ENCODE data around the gene NCSTN.
A peak's percentile ranks its signal among the peaks of the same experiment; 100 is the strongest.

Gene NCSTN

DNA sequence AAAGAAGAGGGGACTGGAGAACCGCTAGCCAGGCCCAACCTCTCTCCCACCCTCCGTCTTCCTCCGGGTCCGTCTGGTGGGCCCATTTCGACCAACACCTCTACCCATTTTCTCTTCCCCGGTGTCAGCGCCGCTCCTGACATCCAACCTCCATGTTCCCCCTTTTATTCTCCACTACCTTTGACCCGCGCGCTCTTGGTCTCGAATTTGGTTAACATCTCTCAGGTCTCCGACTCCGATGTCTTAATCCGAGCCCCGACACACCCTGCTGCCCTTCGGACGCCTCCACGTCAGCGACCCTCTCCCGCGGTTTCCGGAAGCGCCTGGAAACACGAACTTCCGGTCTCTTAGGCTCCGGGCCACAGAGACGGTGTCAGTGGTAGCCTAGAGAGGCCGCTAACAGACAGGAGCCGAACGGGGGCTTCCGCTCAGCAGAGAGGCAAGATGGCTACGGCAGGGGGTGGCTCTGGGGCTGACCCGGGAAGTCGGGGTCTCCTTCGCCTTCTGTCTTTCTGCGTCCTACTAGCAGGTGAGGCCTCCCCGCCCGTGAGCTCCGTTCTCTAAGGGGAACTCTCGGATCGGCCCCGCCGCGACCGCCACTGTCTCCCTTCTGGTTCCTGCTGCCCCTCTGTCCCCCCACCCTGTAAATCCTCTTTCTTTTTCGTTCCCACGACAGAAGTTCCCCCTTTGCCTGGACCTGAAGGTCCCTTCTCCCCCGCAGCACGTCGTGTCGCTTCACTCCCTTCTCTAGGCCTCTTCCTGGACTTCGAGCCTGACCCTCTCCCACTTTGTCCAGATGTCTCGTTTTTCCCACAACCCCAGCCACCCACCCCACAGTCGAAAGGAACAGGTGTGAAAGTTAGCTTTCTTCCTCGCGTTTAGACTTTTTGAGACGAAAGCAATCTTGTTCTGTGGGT, at the start of gene NCSTN, which contains the start of gene COPA:
Gene NCSTN (plus strand): TSS at position 431 of the 917 bp plus-strand sequence. CDS start 14 bp downstream, at position 445.
Gene COPA (minus strand): TSS at position 298 of the 917 bp plus-strand sequence. CDS start 80 bp downstream, at position 218.
- DNase-seq = peak; percentile 99

DNA sequence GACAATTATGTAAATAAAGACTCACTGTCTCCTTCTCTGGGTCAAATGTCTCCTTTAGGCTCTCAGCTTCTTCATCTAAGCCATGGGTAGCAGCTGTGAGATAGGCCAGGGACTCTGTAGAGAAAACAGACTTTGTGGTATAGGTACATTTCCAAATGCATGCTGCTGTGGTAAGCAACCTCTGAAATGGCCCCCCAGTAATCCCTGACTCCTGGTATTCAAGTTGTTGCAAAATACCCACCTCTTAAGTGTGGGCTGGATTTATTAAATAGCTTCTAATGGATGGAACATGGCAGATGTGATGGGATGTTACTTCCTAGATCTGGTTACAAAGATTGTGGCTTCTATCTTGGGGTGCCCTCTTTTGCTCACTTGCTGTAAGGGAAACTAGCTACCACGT, 47.1 kb upstream of the NCSTN start:
- no peak for DNase-seq

DNA sequence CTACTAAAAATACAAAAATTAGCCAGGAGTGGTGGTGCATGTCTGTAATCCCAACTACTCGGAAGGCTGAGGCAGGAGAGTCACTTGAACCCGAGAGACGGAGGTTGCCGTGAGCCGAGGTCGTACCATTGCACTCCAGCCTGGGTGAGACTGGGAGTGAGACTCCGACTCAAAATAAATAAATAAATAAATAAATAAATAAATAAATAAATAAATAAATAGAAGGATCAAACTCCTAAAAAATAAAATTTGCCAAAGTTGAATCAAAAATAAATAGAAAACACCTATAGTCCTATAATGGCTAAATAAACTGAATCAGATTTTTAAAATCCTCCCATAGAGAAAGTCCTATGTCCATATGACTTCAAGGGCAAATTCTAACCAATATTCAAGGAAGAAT, 43.0 kb upstream of the NCSTN start:
- DNase-seq = no peak

DNA sequence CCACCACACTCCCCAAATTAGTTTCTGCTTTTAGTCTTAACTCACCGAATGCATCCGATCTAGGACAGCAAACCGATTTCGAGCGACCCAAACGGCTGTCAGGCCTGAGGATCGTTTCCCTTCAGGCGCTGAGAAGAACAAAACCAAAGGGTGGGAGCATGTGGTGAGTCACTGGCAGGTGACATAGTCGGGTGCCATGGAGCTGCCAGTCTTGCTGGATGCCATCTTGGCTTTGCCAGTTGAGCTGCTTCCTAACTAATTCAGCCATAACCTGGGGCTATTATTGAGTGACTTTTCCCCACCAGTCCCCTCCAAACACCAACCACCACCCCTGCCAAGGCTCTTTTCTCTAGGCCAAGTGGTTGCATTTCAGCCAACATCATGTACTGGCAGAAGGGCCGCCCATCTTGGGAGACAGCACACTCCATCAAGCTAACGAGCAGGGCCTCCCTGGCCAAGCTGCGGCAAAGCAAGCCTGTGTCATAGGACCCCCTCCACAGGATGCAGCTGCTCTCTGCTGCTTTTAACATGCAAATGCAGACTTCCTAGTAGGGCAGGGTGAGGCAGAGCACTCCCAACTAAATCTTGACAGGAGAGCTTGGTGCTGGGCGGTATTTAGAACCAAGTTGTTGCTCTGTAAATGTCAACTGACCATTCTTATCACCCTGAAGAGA, 35.9 kb upstream of the NCSTN start:
- DNase-seq = no peak

DNA sequence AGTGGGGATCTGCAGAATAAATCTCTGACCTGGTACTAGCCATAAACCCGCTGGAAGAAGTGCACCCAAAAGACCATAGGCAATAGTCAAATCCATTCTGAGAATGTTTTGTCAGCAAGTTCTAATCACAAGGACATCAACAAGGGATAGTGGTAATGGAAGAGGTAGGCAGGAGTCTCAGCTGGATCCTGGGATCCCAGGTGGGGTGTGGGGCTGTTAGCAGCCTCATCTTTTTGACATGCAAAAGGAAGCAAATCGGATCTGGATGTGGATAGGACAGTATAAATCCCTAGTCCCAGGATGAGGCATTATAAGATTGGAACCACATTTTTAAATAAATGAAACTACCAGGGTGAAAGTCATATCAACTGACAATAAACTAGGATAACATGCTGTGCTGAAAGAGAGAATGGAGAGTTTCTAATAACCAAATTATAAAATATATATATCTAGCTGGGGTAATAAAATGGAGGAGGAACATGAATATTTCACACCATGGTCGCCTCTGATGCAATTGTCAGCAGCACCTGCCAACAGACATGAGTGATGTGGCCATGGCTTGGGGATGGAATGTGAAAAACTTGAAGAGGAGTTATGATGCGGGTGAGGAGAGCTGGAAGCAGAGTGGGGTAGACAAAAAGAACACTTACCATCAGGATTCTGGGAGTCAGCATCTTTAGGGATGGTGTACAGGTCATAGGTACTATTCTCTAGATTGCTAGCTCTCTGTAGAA, 34.6 kb upstream of the NCSTN start:
- DNase-seq = no peak

DNA sequence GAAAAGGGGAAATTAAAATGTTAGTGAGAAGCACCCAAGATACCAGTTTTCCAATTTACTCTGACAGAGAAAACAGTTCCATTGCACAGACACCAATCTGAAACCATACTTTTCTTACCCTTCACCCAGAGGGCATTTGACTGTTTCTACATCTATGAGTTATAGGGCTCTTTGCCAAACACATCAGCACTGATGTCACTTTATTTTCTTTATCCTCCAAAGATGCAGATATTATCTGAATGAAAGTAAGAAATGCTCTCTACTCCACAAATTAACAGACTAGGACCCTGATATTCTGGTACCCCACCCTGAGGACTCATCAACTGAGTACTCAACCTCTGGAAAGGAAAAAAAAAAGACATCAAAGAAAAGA, 34.0 kb upstream of the NCSTN start:
- no peak for DNase-seq

DNA sequence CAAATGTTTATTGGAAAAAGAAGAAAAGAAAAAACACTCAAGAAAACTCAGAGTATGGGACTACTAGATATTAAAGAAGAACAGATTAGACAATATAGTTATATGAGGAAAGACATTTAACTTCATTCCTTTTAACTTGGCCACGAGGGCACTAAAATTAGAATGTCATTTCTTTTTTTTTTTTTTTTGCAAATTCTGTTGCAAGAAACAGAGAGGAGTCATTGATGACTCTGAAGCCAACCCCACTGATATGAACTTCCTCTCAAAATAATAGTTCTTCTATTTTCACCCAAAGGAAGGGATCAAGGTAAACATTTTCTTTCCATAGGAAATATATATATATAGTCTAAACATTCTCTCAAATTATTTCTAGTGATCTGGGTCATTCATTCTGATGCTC, 33.6 kb upstream of the NCSTN start:
- no peak for DNase-seq

DNA sequence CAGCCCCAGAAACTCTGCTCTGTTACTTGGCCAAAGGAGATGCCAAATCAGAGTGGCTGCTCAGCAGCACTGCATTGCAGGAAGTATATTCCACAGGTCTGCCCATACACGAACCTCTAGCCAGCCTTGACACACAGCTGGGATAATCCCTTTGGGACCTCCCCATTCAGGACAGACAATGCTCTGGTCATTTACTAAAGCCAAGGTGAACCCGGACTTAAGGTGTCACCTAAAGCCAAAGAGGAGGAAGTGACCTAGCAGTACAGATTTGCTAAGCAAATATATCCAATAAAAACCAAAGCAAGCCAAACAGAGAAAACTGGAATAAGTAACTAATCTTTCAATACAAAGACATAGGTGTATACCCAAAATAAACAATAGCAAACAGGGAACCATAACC, 27.8 kb upstream of the NCSTN start:
- no peak for DNase-seq

DNA sequence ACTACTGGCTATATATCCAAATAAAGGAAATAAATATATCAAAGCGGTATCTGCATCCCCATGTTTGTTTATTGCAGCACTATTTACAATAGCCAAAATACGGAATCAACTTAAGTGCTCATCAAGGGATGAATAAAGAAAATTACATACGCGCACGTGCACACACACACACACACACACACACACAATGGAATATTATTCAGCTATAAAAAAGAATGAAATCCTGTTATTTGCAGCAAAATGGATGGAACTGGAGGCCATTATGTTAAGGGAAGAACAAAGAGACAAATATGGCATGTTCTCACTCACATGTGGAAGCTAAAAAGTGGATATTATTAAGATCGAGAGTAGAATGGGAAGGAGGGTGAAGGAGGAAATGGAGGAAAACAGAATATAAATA, 20.4 kb upstream of the NCSTN start:
- no peak for DNase-seq

DNA sequence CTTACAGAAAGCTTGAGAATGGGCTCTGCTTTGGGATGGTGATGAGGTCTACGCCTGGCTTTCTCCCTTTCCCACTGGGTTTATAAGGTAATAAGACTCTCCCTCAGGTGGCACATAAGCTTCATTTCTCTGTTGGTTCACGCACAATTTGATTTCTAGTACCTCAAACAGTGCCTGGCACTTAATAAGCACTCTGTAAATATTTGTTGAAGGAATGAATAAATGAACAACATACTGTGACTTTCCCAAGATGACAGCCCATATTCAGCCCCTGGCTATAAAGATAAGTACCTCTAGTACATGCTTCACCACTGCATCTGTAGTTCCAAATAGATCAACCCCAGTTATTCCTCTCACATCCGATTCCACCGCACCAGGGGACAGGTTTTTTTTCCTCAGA, 17.9 kb upstream of the NCSTN start:
- DNase-seq = peak; percentile 98

DNA sequence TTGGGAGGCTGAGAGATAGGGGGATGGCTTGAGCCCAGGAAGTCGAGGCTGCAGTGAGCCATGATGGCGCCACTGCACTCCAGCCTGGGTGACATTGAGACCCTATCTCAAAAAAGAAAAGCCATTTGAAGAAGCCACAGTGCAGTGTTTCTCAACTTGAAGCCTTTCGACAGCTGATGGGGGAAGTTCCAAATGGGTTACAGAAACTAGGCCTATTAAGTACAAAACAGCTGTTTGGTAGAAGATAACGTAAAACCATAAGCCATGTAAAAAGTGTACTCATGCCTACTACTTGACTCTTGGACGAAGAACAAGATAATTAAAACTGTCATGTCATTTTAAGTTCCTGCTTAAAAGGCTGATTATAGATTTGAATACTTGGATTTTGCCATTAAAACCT, 16.8 kb upstream of the NCSTN start:
- no peak for DNase-seq

DNA sequence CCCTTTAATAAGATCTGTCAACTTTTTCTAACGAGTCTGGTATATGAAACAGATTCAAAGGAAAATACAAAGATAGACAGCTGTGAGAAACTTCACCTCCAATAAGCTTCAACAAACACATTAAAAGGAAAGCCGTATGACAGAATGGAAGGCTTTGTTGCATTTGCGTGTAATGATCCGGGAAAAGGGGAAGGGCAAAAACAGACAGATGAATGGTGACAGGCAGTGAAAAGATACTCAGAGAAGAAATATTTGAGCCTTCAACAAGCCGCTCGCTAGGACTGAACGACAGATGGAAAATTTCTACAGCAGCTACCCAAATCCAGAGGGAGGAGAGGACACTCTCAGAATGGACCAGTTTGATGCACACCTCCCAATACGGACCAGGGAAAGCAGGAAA, 15.0 kb upstream of the NCSTN start:
- DNase-seq = peak; percentile 90

DNA sequence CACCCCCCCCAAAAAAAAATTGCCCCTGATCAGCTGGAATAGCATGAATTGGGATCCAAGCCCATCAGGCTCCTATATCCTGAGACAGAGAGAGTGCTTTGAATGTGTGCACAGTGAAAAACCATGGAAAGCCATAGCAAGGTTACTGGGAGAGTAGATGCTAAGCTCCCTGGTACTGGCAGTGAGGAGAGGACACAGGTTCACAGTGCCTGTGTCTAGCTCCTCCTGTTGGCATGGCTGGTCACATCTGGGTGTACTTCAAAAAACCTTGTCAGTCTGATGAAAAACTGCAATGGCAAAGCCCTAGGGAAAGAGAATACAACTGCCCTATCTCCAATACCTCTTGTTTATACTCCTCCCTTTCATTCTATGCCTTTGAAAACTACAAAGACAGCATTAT, 13.1 kb upstream of the NCSTN start:
- peak; percentile 16 for DNase-seq

DNA sequence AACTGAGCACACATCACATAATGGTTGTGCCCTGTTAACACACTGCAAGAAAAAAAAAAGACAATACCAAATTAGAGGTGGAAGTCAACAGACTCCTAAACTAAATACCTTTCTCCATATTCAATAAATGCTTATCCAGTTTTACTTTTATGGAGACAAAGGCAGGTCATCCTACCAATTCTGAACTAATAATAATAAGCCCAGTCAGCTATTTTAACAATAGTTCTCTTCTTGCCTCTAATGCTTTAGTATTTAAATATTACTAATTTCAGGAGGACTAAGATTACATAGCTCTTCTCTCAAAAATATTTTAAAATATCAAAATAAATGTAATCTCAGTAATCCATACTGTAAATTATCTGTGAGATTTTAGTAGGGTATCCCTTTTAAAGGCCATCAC, 10.7 kb upstream of the NCSTN start:
- DNase-seq = no peak

DNA sequence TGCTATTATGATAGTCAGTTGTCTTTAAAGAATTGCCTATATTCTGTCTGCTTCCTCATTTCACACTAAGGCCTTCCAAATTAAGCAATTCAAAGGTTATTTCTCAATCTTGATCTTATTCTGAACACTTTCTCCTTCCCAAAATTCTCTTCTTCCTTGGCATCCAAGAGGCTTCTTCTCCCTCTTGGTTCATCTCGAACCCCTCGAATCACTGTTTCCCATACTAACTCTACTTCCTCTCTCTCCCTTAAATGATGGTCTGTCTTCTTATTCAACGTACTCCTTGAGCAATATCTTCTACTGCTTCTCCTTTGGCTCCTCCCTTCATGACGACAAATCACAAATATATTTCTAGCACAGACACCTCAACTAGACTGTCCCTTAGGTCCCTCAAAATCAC, 4.6 kb upstream of the NCSTN start:
- no peak for DNase-seq

DNA sequence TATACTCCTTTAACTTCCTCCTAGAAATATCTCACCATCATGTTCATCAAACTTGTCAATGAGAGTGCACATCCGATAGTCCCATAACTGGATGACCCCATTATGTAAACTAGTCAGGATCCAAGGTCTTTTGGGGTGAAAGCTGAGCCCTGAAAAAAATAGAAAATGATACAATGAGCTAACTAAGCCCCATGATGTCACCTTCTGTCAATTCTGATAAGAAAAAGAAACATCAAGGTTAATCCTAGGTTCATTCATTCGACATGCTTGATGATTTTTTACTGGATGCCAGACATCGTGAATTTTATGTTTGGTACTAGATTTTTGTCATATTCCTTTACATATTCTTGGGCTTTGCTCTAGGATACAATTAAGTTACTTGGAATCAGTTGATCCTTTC, 3.0 kb upstream of the NCSTN start:
- DNase-seq = no peak

DNA sequence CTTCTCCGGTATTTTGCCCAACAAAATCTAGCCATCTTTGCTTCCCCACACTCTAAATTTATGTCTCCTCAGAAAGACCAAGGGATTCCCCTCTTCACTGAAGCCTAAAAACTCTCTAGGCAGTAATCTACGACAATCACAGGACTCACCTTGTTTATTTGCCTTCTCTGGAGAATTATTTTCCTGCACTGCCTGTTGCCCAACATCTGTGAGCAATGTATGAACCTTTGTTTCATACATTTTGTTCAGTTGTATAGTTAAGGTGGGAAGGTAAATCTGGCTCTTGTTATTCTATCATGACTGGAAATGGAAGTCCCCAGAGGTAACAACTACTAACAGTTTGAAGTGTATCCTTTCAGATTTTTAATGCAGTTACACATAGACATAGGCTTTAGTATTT, 2.3 kb upstream of the NCSTN start:
- no peak for DNase-seq

DNA sequence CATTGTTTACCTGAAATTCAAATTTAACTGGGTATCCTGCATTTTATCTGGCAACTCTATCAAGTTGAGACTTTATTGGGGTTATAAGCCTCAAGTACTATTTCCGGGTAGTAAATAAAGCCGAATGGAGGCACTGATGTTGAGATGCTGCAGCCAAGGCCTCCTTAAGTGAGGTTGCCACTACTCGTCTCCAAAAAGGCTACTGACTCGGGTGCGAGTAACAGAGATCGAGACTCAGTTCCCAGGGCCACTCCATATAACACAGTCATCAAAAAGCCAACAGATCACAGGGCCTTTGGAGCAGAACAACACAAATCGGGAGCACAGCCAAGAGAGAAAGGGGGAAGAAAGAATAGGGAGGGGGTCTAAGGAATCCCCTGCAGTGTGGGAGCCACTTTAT, 657 bp upstream of the NCSTN start:
- DNase-seq = peak; percentile 47

DNA sequence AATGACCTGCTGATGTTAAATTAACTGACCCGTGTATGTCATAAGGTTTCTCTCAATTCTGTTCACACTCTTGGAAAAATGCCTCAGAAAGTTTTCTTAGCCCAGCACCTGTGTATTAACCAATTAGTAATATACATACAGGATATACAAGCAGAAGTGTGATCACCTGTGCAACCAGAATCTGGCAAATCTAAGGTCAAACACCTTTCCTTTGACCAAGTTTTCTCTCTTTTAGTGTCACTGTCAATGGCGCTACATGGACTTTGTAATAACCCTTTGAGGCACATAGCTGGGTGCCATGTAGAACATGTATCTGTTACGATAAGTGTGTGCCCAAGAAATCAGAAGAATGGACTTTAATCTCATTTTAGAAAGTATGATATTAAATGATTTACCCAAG, 1.1 kb downstream of the NCSTN start:
- DNase-seq = no peak

DNA sequence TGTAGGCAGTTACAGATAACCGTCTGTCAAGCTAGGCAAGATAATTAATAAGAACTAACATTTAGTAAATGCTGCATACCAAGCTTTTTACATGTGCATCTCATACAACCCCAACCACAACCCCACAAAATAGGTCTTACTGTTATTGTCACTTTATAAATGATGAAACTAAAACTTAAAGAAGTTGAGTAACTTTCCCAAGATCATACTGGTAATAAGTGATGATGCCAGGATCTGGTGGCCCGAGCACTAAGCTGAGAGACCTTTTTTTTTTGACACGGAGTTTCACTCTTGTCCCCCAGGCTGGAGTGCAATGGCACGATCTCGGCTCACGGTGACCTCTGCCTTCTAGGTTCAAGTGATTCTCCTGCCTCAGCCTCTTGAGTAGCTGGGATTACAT, 1.8 kb downstream of the NCSTN start:
- DNase-seq = no peak

DNA sequence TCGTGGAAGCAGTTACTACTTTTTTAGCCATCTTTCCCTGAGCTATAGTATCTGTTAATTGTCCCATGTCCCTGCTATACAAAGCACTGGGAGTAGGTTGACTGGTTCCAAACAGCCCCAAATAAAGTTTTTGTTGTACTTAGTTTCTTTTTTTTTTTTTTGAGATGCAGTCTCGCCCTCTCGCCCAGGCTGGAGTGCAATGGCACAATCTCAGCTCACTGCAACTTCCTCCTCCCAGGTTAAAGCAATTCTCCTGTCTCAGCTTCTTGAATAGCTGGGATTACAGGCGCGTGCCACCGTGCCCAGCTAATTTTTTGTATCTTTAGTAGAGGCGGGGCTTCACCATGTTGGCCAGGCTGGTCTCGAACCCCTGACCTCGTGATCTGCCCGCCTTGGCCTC, 3.3 kb downstream of the NCSTN start:
- DNase-seq = no peak

DNA sequence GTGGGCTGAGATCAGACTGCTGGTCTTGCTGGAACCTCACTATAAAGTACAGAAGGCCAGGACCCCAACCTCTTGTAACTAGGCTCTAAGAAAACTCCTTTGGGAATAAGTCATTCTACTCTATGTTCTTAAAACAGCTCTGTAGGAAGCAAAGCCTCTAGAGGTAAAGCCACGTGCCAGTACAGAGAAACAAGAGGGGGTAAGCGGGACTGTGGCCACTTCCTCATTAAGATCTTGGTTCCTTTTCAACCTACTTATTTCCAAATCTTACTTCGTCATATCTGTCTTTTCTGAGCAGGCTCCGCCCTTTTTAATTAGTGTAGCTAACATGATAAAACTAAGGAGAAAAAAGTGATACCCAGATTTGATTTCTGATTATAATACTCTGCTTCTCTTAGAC, 3.8 kb downstream of the NCSTN start:
- no peak for DNase-seq

DNA sequence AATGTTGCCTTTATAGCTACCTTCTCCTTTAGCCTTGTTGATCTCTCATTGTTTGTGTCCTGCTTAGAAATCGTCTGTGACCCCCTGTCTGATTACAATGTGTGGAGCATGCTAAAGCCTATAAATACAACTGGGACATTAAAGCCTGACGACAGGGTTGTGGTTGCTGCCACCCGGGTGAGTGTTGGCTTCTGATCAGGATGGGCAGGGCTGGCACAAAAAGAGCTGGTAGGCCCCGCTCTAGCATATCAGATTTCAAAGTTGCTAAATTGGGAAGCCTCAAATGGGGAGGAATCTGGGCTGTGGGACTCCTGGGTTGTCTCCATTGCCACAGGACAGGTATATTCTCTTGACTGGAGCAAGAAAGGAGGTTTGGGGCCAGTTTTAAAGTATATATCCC, 8.4 kb downstream of the NCSTN start:
- DNase-seq = no peak

DNA sequence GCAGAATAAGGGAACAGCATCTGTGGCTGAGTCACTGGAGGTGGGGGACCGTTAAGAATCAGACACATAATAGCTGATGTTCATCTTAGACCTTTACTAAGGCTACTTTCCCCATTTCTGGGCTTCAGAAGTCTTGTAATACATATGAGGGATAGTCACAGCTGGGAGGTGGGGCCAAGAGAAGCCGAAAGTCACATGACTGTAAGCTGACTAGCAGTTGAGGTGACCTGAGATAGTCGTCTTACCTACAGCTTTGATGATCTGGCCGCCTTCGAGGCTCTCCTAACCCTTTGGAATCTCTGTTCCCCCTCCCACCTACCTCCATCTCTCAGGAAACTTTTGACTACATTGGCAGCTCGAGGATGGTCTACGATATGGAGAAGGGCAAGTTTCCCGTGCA, 9.4 kb downstream of the NCSTN start:
- no peak for DNase-seq

Measured in NCI-H69 (cell line).